GM19351 (cell line): ENCODE data around the gene CAMK2B.

Source experiments
- ATAC-seq: cut with Tn5 transposase; IDR thresholded peaks from one replicate; pipeline ENCODE4 v1.9.1; 2021; ENCODE audit warnings: mild to moderate bottlenecking, moderate library complexity; ENCODE audit not compliant: unreplicated experiment

Gene CAMK2B

GRCh38 chr7:44232901-44233715 lies 92.3 kb downstream of the CAMK2B start:
- ATAC-seq, result no peak

- no peak for ATAC-seq
Measured at GRCh38 chr7:44232396-44232795, 93.0 kb downstream of the CAMK2B start.

- ATAC-seq, result no peak
Measured at GRCh38 chr7:44231088-44231487, 94.3 kb downstream of the CAMK2B start.

- ATAC-seq, result no peak
Measured at GRCh38 chr7:44230286-44230685, 95.1 kb downstream of the CAMK2B start.

- ATAC-seq, result no peak
Measured at GRCh38 chr7:44229546-44230105, 95.8 kb downstream of the CAMK2B start.

GRCh38 chr7:44228571-44229350 lies 96.6 kb downstream of the CAMK2B start:
- no peak for ATAC-seq

GRCh38 chr7:44227911-44228310 lies 97.5 kb downstream of the CAMK2B start:
- ATAC-seq, result no peak

GRCh38 chr7:44226396-44226753 lies 99.0 kb downstream of the CAMK2B start:
- ATAC-seq, result no peak

- ATAC-seq, result no peak
Measured at GRCh38 chr7:44225566-44226395, 99.6 kb downstream of the CAMK2B start.

- ATAC-seq, result no peak
Measured at GRCh38 chr7:44224974-44225565, 100.3 kb downstream of the CAMK2B start.

GRCh38 chr7:44224080-44224973 lies 101.1 kb downstream of the CAMK2B start:
- no peak for ATAC-seq

- no peak for ATAC-seq
Measured at GRCh38 chr7:44223362-44224079, 101.9 kb downstream of the CAMK2B start.

- ATAC-seq, result no peak
Measured at GRCh38 chr7:44222776-44223261, 102.6 kb downstream of the CAMK2B start.

GRCh38 chr7:44222074-44222473 lies 103.3 kb downstream of the CAMK2B start:
- ATAC-seq, result no peak

GRCh38 chr7:44221231-44221791 lies 104.1 kb downstream of the CAMK2B start:
- no peak for ATAC-seq

- no peak for ATAC-seq
Measured at GRCh38 chr7:44220358-44221112, 104.9 kb downstream of the CAMK2B start.

GRCh38 chr7:44220046-44220357 lies 105.4 kb downstream of the CAMK2B start:
- no peak for ATAC-seq
